Small intestine (tissue), 7 donors: ENCODE measurements around the gene LRRC8C. TPM values are rescaled to one million over a fixed set of nuclear protein-coding genes. Genes with fewer than 3 reads are reported as not detected.

ENCODE experiments used
- DNase-seq, 2 donors: peaks; one replicate each; pipeline versions ENCODE4 v3.0.0 to v3.0.0-alpha.2; 2013
- FAIRE-seq: peaks from 2 replicates; lab custom pipeline; 2012; peaks lifted over from hg19 to GRCh38; lab: Jason Lieb, UNC
- H3K27ac ChIP-seq, 3 donors: one replicate each; pipeline ENCODE4 v1.5.1; 2013; ENCODE audit warnings: low read length in 2 of 3, mild to moderate bottlenecking in 2 of 3, control low read depth in 1 of 3, inconsistent platforms in 1 of 3, low read depth in 1 of 3, moderate library complexity in 1 of 3
- H3K27me3 ChIP-seq, 3 donors: one replicate each; pipeline ENCODE4 v1.6.1; 2013; ENCODE audit warnings: low read length in 3 of 3, inconsistent platforms in 1 of 3; ENCODE audit not compliant: control insufficient read depth in 3 of 3, insufficient read depth in 3 of 3
- H3K36me3 ChIP-seq, 3 donors: one replicate each; pipeline ENCODE4 v1.6.1; 2013; ENCODE audit warnings: low read length in 3 of 3, inconsistent platforms in 1 of 3, low read depth in 1 of 3, mild to moderate bottlenecking in 1 of 3, moderate library complexity in 1 of 3; ENCODE audit not compliant: control insufficient read depth in 3 of 3, insufficient read depth in 2 of 3
- H3K4me1 ChIP-seq, 3 donors: one replicate each; pipeline ENCODE4 v1.6.1; 2013; ENCODE audit warnings: low read length in 2 of 3, inconsistent platforms in 1 of 3, low read depth in 1 of 3, mild to moderate bottlenecking in 1 of 3, moderate library complexity in 1 of 3; ENCODE audit not compliant: control insufficient read depth in 3 of 3, insufficient read depth in 2 of 3
- H3K4me3 ChIP-seq, 3 donors: one replicate each; pipeline ENCODE4 v1.5.1; 2013; ENCODE audit warnings: low read length in 3 of 3, control low read depth in 1 of 3, inconsistent platforms in 1 of 3, low read depth in 1 of 3, mild to moderate bottlenecking in 1 of 3, moderate library complexity in 1 of 3
- H3K9me3 ChIP-seq, 2 donors: one replicate each; pipeline ENCODE4 v1.6.1; 2013; ENCODE audit warnings: low read depth in 1 of 2, low read length in 1 of 2; ENCODE audit not compliant: control insufficient read depth in 2 of 2, insufficient read depth in 1 of 2
- WGBS, 3 donors: extraction: QIAGEN DNeasy Blood & Tissue Kit; methylation state at CpG; one replicate each; pipeline ENCODE4 v1.1.7; 2013; 5-methylcytosine and 5-hydroxymethylcytosine counted together
- polyA plus RNA-seq, 4 donors: library from polyadenylated mRNA; stranded (reverse) in 3 of 4; unstranded in 1 of 4; fragments of 200-250 nt in 3 of 4; fragments of 120-200 nt in 1 of 4; gene quantifications; one replicate each; pipeline versions ENCODE4 v1.2.1 to v1.2.3, GENCODE V29; 2013
- donor health status: healthy with polysubstance abuse.
- donor health status: control.
- donor health status: control.
- donor health status: Bipolar disorder and iron deficiency.
- donor health status: healthy.

Gene LRRC8C
- polyA plus RNA-seq, 4 donors: 0.22 to 3.2 (median 1.5) TPM

GRCh38 chr1:89708751-89709375, 75.9 kb downstream of the LRRC8C start:
- Histone ChIP-seq H3K4me3 (no peak overlapping the region), H3K36me3 (no peaks in the 10 kb centered on the region), H3K4me1 (no peaks in the 10 kb centered on the region), H3K27me3 (no peaks in the 10 kb centered on the region), H3K9me3 (no peaks in the 10 kb centered on the region), H3K27ac (no peak overlapping the region)
- WGBS, 3 donors: 85 to 89% (median 89%) methylated on average over 6 of the region's 6 CpGs
- DNase-seq (no peak), FAIRE-seq (no peak)

DNA sequence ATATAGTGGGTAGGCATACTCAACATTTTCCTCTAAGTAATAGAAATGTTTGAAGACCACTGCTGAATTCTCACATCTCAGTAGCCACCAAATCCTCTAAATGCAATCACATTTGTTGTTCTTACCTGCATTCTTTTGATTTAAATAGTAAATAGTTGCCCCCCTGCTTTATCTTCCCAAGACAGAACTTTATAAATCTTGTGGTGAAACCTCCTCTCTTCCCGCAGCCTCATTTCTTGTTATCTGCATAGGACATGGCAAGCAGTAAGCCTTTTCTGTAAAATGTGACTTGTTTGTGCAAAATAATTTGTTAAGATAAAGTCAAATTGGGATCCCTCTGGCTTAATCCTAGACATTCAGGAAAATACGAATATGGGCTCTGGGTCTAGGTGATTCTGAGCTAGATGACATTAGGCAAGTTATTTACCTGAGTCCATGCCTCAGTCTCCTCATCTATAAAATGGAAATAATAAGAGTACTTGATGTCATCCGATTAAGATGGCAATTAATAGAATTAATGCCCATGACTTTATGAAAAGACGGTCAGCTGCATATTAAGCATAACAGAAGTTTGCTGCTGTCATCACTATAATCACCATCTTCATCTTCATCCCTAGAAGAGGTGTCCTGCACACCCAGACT, 77.7 kb downstream of the LRRC8C start:
- DNase-seq (no peak), FAIRE-seq (no peak)
- Histone ChIP-seq H3K27ac (no peak overlapping the region), H3K4me1 (no peaks in the 10 kb centered on the region), H3K36me3 (no peaks in the 10 kb centered on the region), H3K27me3 (no peaks in the 10 kb centered on the region), H3K4me3 (no peak overlapping the region), H3K9me3 (no peaks in the 10 kb centered on the region)
- 93 to 97% (median 96%) methylated on average over 4 of the region's 4 CpGs for WGBS, 3 donors

GRCh38 chr1:89711140-89711778, 78.3 kb downstream of the LRRC8C start:
- Histone ChIP-seq H3K4me1 (no peaks in the 10 kb centered on the region), H3K4me3 (no peak overlapping the region), H3K36me3 (no peaks in the 10 kb centered on the region), H3K9me3 (no peaks in the 10 kb centered on the region), H3K27ac (no peak overlapping the region), H3K27me3 (no peaks in the 10 kb centered on the region)
- DNase-seq (no peak), FAIRE-seq (no peak)
- WGBS, 3 donors: 83 to 89% (median 86%) methylated on average over 5 of the region's 5 CpGs

- DNase-seq (no peak), FAIRE-seq (no peak)
- Histone ChIP-seq H3K27ac (no peak overlapping the region), H3K4me1 (no peaks in the 10 kb centered on the region), H3K27me3 (no peaks in the 10 kb centered on the region), H3K9me3 (no peaks in the 10 kb centered on the region), H3K4me3 (no peak overlapping the region), H3K36me3 (no peaks in the 10 kb centered on the region)
- 94 to 97% (median 97%) methylated on average over 3 of the region's 3 CpGs for WGBS, 3 donors
Measured at GRCh38 chr1:89712420-89712819, 79.5 kb downstream of the LRRC8C start.

- H3K4me1 ChIP-seq: peaks cover 0 to 5% (median 0%) of the 10 kb centered on the region in 3 donors
- no peak for DNase-seq
- H3K36me3 ChIP-seq: no peaks in the 10 kb centered on the region
- H3K4me3 ChIP-seq: no peak overlapping the region
- no peak overlapping the region for H3K27ac ChIP-seq
- 93 to 98% (median 97%) methylated on average over 1 of the region's 1 CpG for WGBS, 3 donors
- FAIRE-seq: no peak
- H3K27me3 ChIP-seq: no peaks in the 10 kb centered on the region
- H3K9me3 ChIP-seq: no peaks in the 10 kb centered on the region
Measured at GRCh38 chr1:89715677-89716076, 82.8 kb downstream of the LRRC8C start.

DNA sequence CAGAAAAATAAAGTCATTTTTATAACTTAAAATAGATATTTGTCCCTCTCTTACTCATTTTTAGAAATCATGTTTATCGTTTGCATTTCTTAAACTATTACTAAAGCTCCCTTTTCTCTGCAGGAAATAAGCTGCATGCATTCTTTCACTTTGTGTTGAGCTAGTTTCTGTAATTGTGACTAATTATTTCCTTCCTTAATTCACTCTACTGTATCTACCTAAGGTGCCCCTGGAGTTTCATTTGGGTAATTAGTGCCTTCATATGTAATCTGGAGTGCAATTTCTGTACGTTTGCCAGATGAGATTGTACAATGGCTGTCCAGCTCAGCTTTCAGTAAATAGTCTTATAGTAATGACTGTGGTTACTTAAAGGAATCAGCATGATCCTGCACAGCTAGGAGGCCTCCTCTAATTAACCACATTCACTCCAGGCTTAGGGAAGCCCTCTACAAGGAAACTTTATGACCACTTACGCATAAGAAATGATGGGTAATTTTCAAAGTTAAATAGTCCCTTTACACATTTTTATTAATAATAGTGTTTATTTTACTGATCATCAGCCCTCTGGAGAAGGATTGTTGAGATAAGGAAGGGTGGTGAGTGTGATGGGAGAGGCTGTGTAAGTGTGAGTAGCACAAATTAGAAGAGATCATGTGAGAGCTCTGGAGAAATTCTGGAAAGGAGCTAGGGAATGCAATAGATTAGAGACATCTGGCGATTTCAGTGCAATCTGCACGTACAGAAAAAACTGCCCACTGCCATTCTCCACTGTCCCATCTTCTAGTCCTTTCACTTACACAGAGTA, 86.8 kb downstream of the LRRC8C start:
- FAIRE-seq (no peak), DNase-seq (peak in 1 of 2 donors; percentile 22)
- no peaks in the 10 kb centered on the region for H3K36me3 ChIP-seq
- H3K4me1 ChIP-seq: peaks cover 0 to 5% (median 0%) of the 10 kb centered on the region in 3 donors
- no peaks in the 10 kb centered on the region for H3K9me3 ChIP-seq
- H3K27me3 ChIP-seq: no peaks in the 10 kb centered on the region
- H3K27ac ChIP-seq: peak overlapping the region in 2 of 3 donors; percentile 9 to 60
- no peak overlapping the region for H3K4me3 ChIP-seq
- WGBS, 3 donors: 43 to 66% (median 54%) methylated on average over 5 of the region's 5 CpGs

- H3K9me3 ChIP-seq: no peaks in the 10 kb centered on the region
- H3K4me1 ChIP-seq: peaks cover 0 to 5% (median 0%) of the 10 kb centered on the region in 3 donors
- 72 to 90% (median 88%) methylated on average over 1 of the region's 1 CpG for WGBS, 3 donors
- H3K36me3 ChIP-seq: no peaks in the 10 kb centered on the region
- FAIRE-seq: no peak
- H3K4me3 ChIP-seq: no peak overlapping the region
- no peak overlapping the region for H3K27ac ChIP-seq
- DNase-seq: no peak
- no peaks in the 10 kb centered on the region for H3K27me3 ChIP-seq
Measured at GRCh38 chr1:89720839-89721238, 87.9 kb downstream of the LRRC8C start.

DNA sequence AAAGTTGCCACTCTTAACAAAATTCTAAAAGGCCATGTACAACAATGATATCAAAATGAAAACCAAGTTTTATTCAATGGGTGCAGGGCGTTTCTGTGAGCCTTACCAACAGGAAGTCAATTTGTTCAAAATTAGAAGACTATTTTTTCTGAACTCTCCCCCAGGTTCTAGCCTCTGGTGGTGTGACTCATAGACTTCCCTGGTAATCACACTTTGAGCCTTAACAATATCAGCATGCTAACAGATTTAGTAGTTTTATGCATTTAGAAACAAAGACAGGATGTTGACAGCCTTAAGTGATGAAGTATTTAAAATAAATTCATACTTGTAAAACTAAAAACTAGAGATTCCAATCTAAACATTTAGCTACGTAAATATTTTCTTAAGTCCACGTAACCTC, 88.4 kb downstream of the LRRC8C start:
- Histone ChIP-seq H3K36me3 (no peaks in the 10 kb centered on the region), H3K4me3 (no peak overlapping the region), H3K27me3 (no peaks in the 10 kb centered on the region), H3K4me1 (peaks cover 0 to 5% (median 0%) of the 10 kb centered on the region in 3 donors), H3K9me3 (no peaks in the 10 kb centered on the region), H3K27ac (no peak overlapping the region)
- FAIRE-seq (no peak), DNase-seq (peak in 1 of 2 donors; percentile 22)
- 52 to 82% (median 61%) methylated on average over 3 of the region's 3 CpGs for WGBS, 3 donors
